B cell (primary cell): ENCODE results near the gene HAP1. TPM values are rescaled to one million over a fixed set of nuclear protein-coding genes. Genes with fewer than 3 reads are reported as not detected.

Experiments
- ATAC-seq: fragments of 200-7000 bp; cut with Tn5 transposase; one replicate; pipeline ENCODE4 v1.10.0; 2021; ENCODE audit warnings: low read depth, mild to moderate bottlenecking, moderate number of reproducible peaks, moderate library complexity
- CTCF ChIA-PET: fragments of 350-600 bp; sonication (Branson Sonifier 250); formaldehyde crosslinking; loops from one replicate; lab custom pipeline; 2021; ENCODE audit warnings: antibody characterized with exemption, inconsistent platforms; lab: Charles Lee
- POLR2A ChIA-PET: fragments of 350-600 bp; sonication (Branson Sonifier 250); formaldehyde crosslinking; loops from one replicate; lab custom pipeline; 2021; ENCODE audit warnings: antibody characterized with exemption; lab: Charles Lee
- DNase-seq: peaks from one replicate; pipeline ENCODE4 v3.0.0; 2013
- H2AFZ ChIP-seq: 2 replicates; pipeline ENCODE4 v1.6.1; 2012; ENCODE audit warnings: mild to moderate bottlenecking, low read depth, low read length; ENCODE audit not compliant: insufficient read depth, poor library complexity, severe bottlenecking
- H3K27ac ChIP-seq, 2 donors: 1 replicate in 1 of 2; 2 replicates in 1 of 2; pipeline ENCODE4 v1.5.1; 2012 to 2013; ENCODE audit warnings: low read length in 2 of 2, mild to moderate bottlenecking in 2 of 2, moderate library complexity in 1 of 2
- H3K27me3 ChIP-seq, 4 experiments: fragments of 200-600 bp in 1 of 4; sonication (generic) in 1 of 4; replicated peaks in 1 of 4; 1 replicate in 2 of 4; 2 replicates in 2 of 4; pipeline versions ENCODE4 v1.6.1 to v1.7.0; 2013 to 2016; ENCODE audit warnings: low read length in 3 of 4, mild to moderate bottlenecking in 2 of 4, mixed read lengths in 1 of 4, moderate library complexity in 1 of 4; ENCODE audit not compliant: insufficient read depth in 4 of 4, control insufficient read depth in 3 of 4; ENCODE audit errors: control extremely low read depth in 1 of 4
- H3K36me3 ChIP-seq, 2 experiments: replicated peaks in 1 of 2; 1 replicate in 1 of 2; 2 replicates in 1 of 2; pipeline versions ENCODE4 v1.6.1 to v1.7.1; 2013; ENCODE audit warnings: low read length in 1 of 2; ENCODE audit not compliant: insufficient read depth in 2 of 2, control insufficient read depth in 1 of 2; ENCODE audit errors: control extremely low read depth in 1 of 2, extremely low read depth in 1 of 2
- H3K4me1 ChIP-seq, 2 donors: fragments of 200-600 bp in 1 of 2; sonication (generic) in 1 of 2; 1 replicate in 1 of 2; 2 replicates in 1 of 2; pipeline versions ENCODE4 v1.5.1 to v1.6.1; 2013 to 2017; ENCODE audit warnings: low read length in 2 of 2; ENCODE audit not compliant: control insufficient read depth in 2 of 2, insufficient read depth in 2 of 2
- H3K4me2 ChIP-seq: replicated peaks from 2 replicates; pipeline ENCODE3; 2012; ENCODE audit warnings: mild to moderate bottlenecking, low read depth, low read length; ENCODE audit not compliant: poor library complexity, severe bottlenecking
- H3K4me3 ChIP-seq, 5 experiments: fragments of 200-600 bp in 1 of 5; sonication (generic) in 1 of 5; 1 replicate in 3 of 5; 2 replicates in 2 of 5; pipeline versions ENCODE4 v1.5.1 to v1.7.0; 2011 to 2016; ENCODE audit warnings: low read length in 4 of 5, mild to moderate bottlenecking in 4 of 5, low read depth in 2 of 5, control low read depth in 1 of 5, moderate library complexity in 1 of 5; ENCODE audit not compliant: insufficient read depth in 1 of 5; ENCODE audit errors: control extremely low read depth in 1 of 5, extremely low read depth in 1 of 5
- H3K79me2 ChIP-seq: fragments of 200-600 bp; sonication (generic); one replicate; pipeline ENCODE4 v1.6.0; 2016; ENCODE audit warnings: low read length; ENCODE audit not compliant: control insufficient read depth, insufficient read depth
- H3K9ac ChIP-seq: fragments of 200-600 bp; sonication (generic); 2 replicates; pipeline ENCODE4 v1.6.1; 2017; ENCODE audit warnings: mild to moderate bottlenecking, low read length, moderate library complexity
- H3K9me3 ChIP-seq, 3 donors: one replicate each; pipeline versions ENCODE4 v1.6.1 to v1.7.1; 2013; ENCODE audit warnings: low read length in 2 of 3; ENCODE audit not compliant: control insufficient read depth in 2 of 3, insufficient read depth in 1 of 3; ENCODE audit errors: control extremely low read depth in 1 of 3
- H4K20me1 ChIP-seq: 2 replicates; pipeline ENCODE4 v1.6.0; 2012; ENCODE audit warnings: mild to moderate bottlenecking, low read length; ENCODE audit not compliant: insufficient read depth, control insufficient read depth, poor library complexity, severe bottlenecking
- H3K27ac Mint-ChIP-seq: one replicate; pipeline ENCODE4 v1.8.0; 2021; ENCODE audit warnings: mixed read lengths
- H3K27me3 Mint-ChIP-seq: one replicate; pipeline ENCODE4 v1.8.0; 2021; ENCODE audit warnings: mixed read lengths
- H3K4me1 Mint-ChIP-seq: one replicate; pipeline ENCODE4 v1.8.0; 2021; ENCODE audit warnings: mixed read lengths
- H3K4me3 Mint-ChIP-seq: one replicate; pipeline ENCODE4 v1.8.0; 2021; ENCODE audit warnings: mixed read lengths
- H3K9me3 Mint-ChIP-seq: one replicate; pipeline ENCODE4 v1.8.0; 2022; ENCODE audit warnings: mixed read lengths; ENCODE audit not compliant: insufficient read depth
- CTCF ChIP-seq: fragments of 200-600 bp; IDR thresholded peaks from one replicate; pipeline ENCODE4 v1.8.0; 2022; ENCODE audit warnings: antibody characterized with exemption, mild to moderate bottlenecking
- EZH2 ChIP-seq: IDR thresholded peaks from 2 replicates; pipeline ENCODE4 v1.6.1; 2012; ENCODE audit warnings: borderline replicate concordance, low read depth, mild to moderate bottlenecking, moderate library complexity, low read length; ENCODE audit not compliant: insufficient read depth, poor library complexity, severe bottlenecking
- WGBS: methylation state at CpG from one replicate; pipeline ENCODE4 v1.1.5; 2013; ENCODE audit warnings: missing lambda C conversion rate; ENCODE audit not compliant: insufficient coverage; 5-methylcytosine and 5-hydroxymethylcytosine counted together
- intact Hi-C: fragments of 100-400 bp; cut with micrococcal nuclease; formaldehyde crosslinking; loops from one replicate; pipeline ENCODE4 v1.10.0; 2022
- polyA plus RNA-seq: library from polyadenylated mRNA; depleted of rRNA; stranded (reverse); fragments of >200 nt; gene quantifications from 2 replicates; pipeline ENCODE4 v1.2.3, GENCODE V29; 2012
- total RNA-seq, 2 donors: library from RNA; stranded (reverse); fragments of 120-200 nt in 1 of 2; gene quantifications; 1 replicate in 1 of 2; 2 replicates in 1 of 2; pipeline versions ENCODE4 v1.2.3 to v1.2.4, GENCODE V29; 2013 to 2022

The HAP1 gene
- total and polyA plus RNA-seq, 2 donors (not counting 1 experiment from before 2014, with no cell fraction given) = 0.03 to 0.37 TPM

GRCh38 chr17:41766135-41766534, 31.7 kb upstream of the HAP1 start:
- peaks cover 0 to 7% of the 10 kb centered on the region in 2 donors for H3K4me1 ChIP-seq
- H3K4me3 Mint-ChIP-seq = no peak overlapping the region
- no peak overlapping the region for H3K4me3 ChIP-seq
- intact Hi-C loops = no loop called here
- TF ChIP-seq CTCF (no peak), EZH2 (no peak)
- no peaks in the 10 kb centered on the region for H3K27me3 ChIP-seq
- no peak for DNase-seq
- no peaks in the 10 kb centered on the region for H4K20me1 ChIP-seq
- peaks cover 8% of the 10 kb centered on the region for H3K4me1 Mint-ChIP-seq
- no peak overlapping the region for H2AFZ ChIP-seq
- ChIA-PET CTCF (no interaction called here), POLR2A (interaction anchor here (1.2 kb wide), 1 partner anchor 19 kb away, joined by 3 read pairs; no protein-coding TSS in a partner anchor)
- no peak overlapping the region for H3K4me2 ChIP-seq
- H3K36me3 ChIP-seq = peaks cover 0 to 75% of the 10 kb centered on the region in 2 experiments
- H3K79me2 ChIP-seq = no peaks in the 10 kb centered on the region
- no peak overlapping the region for H3K27ac Mint-ChIP-seq
- no peaks in the 10 kb centered on the region for H3K9me3 ChIP-seq
- H3K27me3 Mint-ChIP-seq = no peaks in the 10 kb centered on the region
- no peak overlapping the region for H3K27ac ChIP-seq
- ATAC-seq = no peak
- H3K9me3 Mint-ChIP-seq = no peaks in the 10 kb centered on the region
- H3K9ac ChIP-seq = no peak overlapping the region

DNA sequence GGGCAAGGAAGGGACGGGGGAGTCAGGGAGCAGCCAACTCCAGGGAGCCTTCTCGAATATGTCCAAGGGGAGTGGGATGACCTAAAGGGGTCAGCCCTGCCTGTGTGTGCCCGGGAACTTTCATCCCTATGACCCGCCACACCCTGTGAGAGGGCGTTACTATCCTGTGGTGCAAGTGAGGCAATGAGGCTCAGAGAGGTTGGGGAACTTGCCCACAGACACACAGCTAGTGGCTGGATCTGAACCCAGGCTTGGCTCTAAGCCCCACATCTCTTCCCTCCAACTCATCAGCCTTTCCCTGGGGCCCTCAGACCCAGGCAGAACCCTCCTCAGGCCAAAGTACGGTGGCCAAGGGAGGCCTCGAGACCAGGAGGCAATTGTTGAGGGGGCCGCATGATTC, 28.9 kb upstream of the HAP1 start:
- H3K4me3 ChIP-seq = no peak overlapping the region
- no peaks in the 10 kb centered on the region for H3K9me3 ChIP-seq
- no peak for TF ChIP-seq CTCF
- no peak for TF ChIP-seq EZH2
- WGBS = 96% methylated on average over 8 of the region's 8 CpGs
- Mint-ChIP-seq H3K4me3 (no peak overlapping the region), H3K27me3 (no peaks in the 10 kb centered on the region), H3K27ac (no peak overlapping the region), H3K4me1 (peaks cover 18% of the 10 kb centered on the region), H3K9me3 (no peaks in the 10 kb centered on the region)
- peaks cover 4 to 16% of the 10 kb centered on the region in 2 donors for H3K4me1 ChIP-seq
- H3K27me3 ChIP-seq = no peaks in the 10 kb centered on the region
- ChIA-PET POLR2A (no interaction called here), CTCF (no interaction called here)
- no peaks in the 10 kb centered on the region for H4K20me1 ChIP-seq
- no peak for DNase-seq
- H3K27ac ChIP-seq = no peak overlapping the region
- H3K36me3 ChIP-seq = peaks cover 0 to 67% of the 10 kb centered on the region in 2 experiments
- ATAC-seq = no peak
- H3K9ac ChIP-seq = no peak overlapping the region
- H2AFZ ChIP-seq = no peak overlapping the region
- no peaks in the 10 kb centered on the region for H3K79me2 ChIP-seq
- intact Hi-C loops = no loop called here
- H3K4me2 ChIP-seq = no peak overlapping the region
